ENCODE measurements around the gene TAF1B.
"Not testable (repeated sequence)": the region's sequence is repeated elsewhere in the genome, so short reads cannot be mapped to it uniquely, and the experiment has no call there.

The TAF1B gene

GRCh38 chr2:9909106-9909505 lies 65.8 kb downstream of the TAF1B start:
- no peak overlapping the region for H3K9ac ChIP-seq (ENCODE audit: low read length)
- no peak overlapping the region for H3K27ac ChIP-seq (ENCODE audit: low read depth, low read length)
- H3K4me3 ChIP-seq (ENCODE audit: low read length) = no peak overlapping the region
- H3K4me1 ChIP-seq (ENCODE audit: control insufficient read depth, insufficient read depth, low read length) = no peaks in the 10 kb centered on the region
- peaks cover 1% of the 10 kb centered on the region for H3K36me3 ChIP-seq (ENCODE audit: control insufficient read depth, insufficient read depth, low read length)
- no peaks in the 10 kb centered on the region for H3K27me3 ChIP-seq (ENCODE audit: control insufficient read depth, insufficient read depth, low read length)

GRCh38 chr2:9910699-9911098 lies 67.4 kb downstream of the TAF1B start:
- no peaks in the 10 kb centered on the region for H3K27me3 ChIP-seq (ENCODE audit: control insufficient read depth, insufficient read depth, low read length)
- H3K4me3 ChIP-seq (ENCODE audit: low read length) = no peak overlapping the region
- peaks cover 2% of the 10 kb centered on the region for H3K36me3 ChIP-seq (ENCODE audit: control insufficient read depth, insufficient read depth, low read length)
- no peaks in the 10 kb centered on the region for H3K4me1 ChIP-seq (ENCODE audit: control insufficient read depth, insufficient read depth, low read length)
- no peak overlapping the region for H3K27ac ChIP-seq (ENCODE audit: low read depth, low read length)
- H3K9ac ChIP-seq (ENCODE audit: low read length) = no peak overlapping the region

GRCh38 chr2:9912468-9912867 lies 69.2 kb downstream of the TAF1B start:
- no peak overlapping the region for H3K27ac ChIP-seq (ENCODE audit: low read depth, low read length)
- H3K4me3 ChIP-seq (ENCODE audit: low read length) = no peak overlapping the region
- no peaks in the 10 kb centered on the region for H3K4me1 ChIP-seq (ENCODE audit: control insufficient read depth, insufficient read depth, low read length)
- H3K9ac ChIP-seq (ENCODE audit: low read length) = no peak overlapping the region
- H3K36me3 ChIP-seq (ENCODE audit: control insufficient read depth, insufficient read depth, low read length) = peaks cover 2% of the 10 kb centered on the region
- no peaks in the 10 kb centered on the region for H3K27me3 ChIP-seq (ENCODE audit: control insufficient read depth, insufficient read depth, low read length)

GRCh38 chr2:9914384-9915065 lies 71.3 kb downstream of the TAF1B start:
- Histone ChIP-seq H3K27ac (ENCODE audit: low read depth, low read length) (no peak overlapping the region), H3K4me1 (ENCODE audit: control insufficient read depth, insufficient read depth, low read length) (peaks cover 2% of the 10 kb centered on the region), H3K36me3 (ENCODE audit: control insufficient read depth, insufficient read depth, low read length) (peaks cover 2% of the 10 kb centered on the region), H3K9ac (ENCODE audit: low read length) (no peak overlapping the region), H3K4me3 (ENCODE audit: low read length) (no peak overlapping the region), H3K27me3 (ENCODE audit: control insufficient read depth, insufficient read depth, low read length) (no peaks in the 10 kb centered on the region)

GRCh38 chr2:9918275-9918674 lies 75.0 kb downstream of the TAF1B start:
- no peak overlapping the region for H3K9ac ChIP-seq (ENCODE audit: low read length)
- peaks cover 2% of the 10 kb centered on the region for H3K4me1 ChIP-seq (ENCODE audit: control insufficient read depth, insufficient read depth, low read length)
- no peaks in the 10 kb centered on the region for H3K27me3 ChIP-seq (ENCODE audit: control insufficient read depth, insufficient read depth, low read length)
- H3K27ac ChIP-seq (ENCODE audit: low read depth, low read length) = no peak overlapping the region
- no peak overlapping the region for H3K4me3 ChIP-seq (ENCODE audit: low read length)
- H3K36me3 ChIP-seq (ENCODE audit: control insufficient read depth, insufficient read depth, low read length) = peaks cover 2% of the 10 kb centered on the region

- peaks cover 2% of the 10 kb centered on the region for H3K4me1 ChIP-seq (ENCODE audit: control insufficient read depth, insufficient read depth, low read length)
- no peaks in the 10 kb centered on the region for H3K27me3 ChIP-seq (ENCODE audit: control insufficient read depth, insufficient read depth, low read length)
- H3K9ac ChIP-seq (ENCODE audit: low read length) = no peak overlapping the region
- no peak overlapping the region for H3K27ac ChIP-seq (ENCODE audit: low read depth, low read length)
- H3K4me3 ChIP-seq (ENCODE audit: low read length) = no peak overlapping the region
- no peaks in the 10 kb centered on the region for H3K36me3 ChIP-seq (ENCODE audit: control insufficient read depth, insufficient read depth, low read length)
Measured at GRCh38 chr2:9919512-9919911, 76.2 kb downstream of the TAF1B start.

GRCh38 chr2:9927020-9927419 lies 83.7 kb downstream of the TAF1B start:
- not testable (repeated sequence) for H3K36me3 ChIP-seq (ENCODE audit: control insufficient read depth, insufficient read depth, low read length); H3K4me1 ChIP-seq (ENCODE audit: control insufficient read depth, insufficient read depth, low read length); H3K27me3 ChIP-seq (ENCODE audit: control insufficient read depth, insufficient read depth, low read length); H3K4me3 ChIP-seq (ENCODE audit: low read length); H3K9ac ChIP-seq (ENCODE audit: low read length); H3K27ac ChIP-seq (ENCODE audit: low read depth, low read length)

- Histone ChIP-seq H3K4me1 (ENCODE audit: control insufficient read depth, insufficient read depth, low read length) (no peaks in the 10 kb centered on the region), H3K9ac (ENCODE audit: low read length) (no peak overlapping the region), H3K4me3 (ENCODE audit: low read length) (no peak overlapping the region)
Measured at GRCh38 chr2:9937258-9937657, 94.0 kb downstream of the TAF1B start.

GRCh38 chr2:9937968-9938367 lies 94.7 kb downstream of the TAF1B start:
- Histone ChIP-seq H3K4me1 (ENCODE audit: control insufficient read depth, insufficient read depth, low read length) (no peaks in the 10 kb centered on the region), H3K36me3 (ENCODE audit: control insufficient read depth, insufficient read depth, low read length) (no peaks in the 10 kb centered on the region), H3K27me3 (ENCODE audit: control insufficient read depth, insufficient read depth, low read length) (no peaks in the 10 kb centered on the region), H3K27ac (ENCODE audit: low read depth, low read length) (no peak overlapping the region), H3K9ac (ENCODE audit: low read length) (no peak overlapping the region), H3K4me3 (ENCODE audit: low read length) (no peak overlapping the region)

More at GRCh38 chr2:9937258-9937657, 94.0 kb downstream of the TAF1B start:
- Histone ChIP-seq H3K27me3 (ENCODE audit: control insufficient read depth, insufficient read depth, low read length) (no peaks in the 10 kb centered on the region), H3K27ac (ENCODE audit: low read depth, low read length) (no peak overlapping the region), H3K36me3 (ENCODE audit: control insufficient read depth, insufficient read depth, low read length) (no peaks in the 10 kb centered on the region)

GRCh38 chr2:9939587-9940485 lies 96.6 kb downstream of the TAF1B start:
- no peaks in the 10 kb centered on the region for H3K27me3 ChIP-seq (ENCODE audit: control insufficient read depth, insufficient read depth, low read length)
- H3K27ac ChIP-seq (ENCODE audit: low read depth, low read length) = no peak overlapping the region
- H3K36me3 ChIP-seq (ENCODE audit: control insufficient read depth, insufficient read depth, low read length) = no peaks in the 10 kb centered on the region
- no peak overlapping the region for H3K9ac ChIP-seq (ENCODE audit: low read length)
- H3K4me1 ChIP-seq (ENCODE audit: control insufficient read depth, insufficient read depth, low read length) = no peaks in the 10 kb centered on the region
- H3K4me3 ChIP-seq (ENCODE audit: low read length) = no peak overlapping the region

GRCh38 chr2:9941196-9941995 lies 98.1 kb downstream of the TAF1B start:
- Histone ChIP-seq H3K4me3 (ENCODE audit: low read length) (no peak overlapping the region), H3K27me3 (ENCODE audit: control insufficient read depth, insufficient read depth, low read length) (no peaks in the 10 kb centered on the region), H3K36me3 (ENCODE audit: control insufficient read depth, insufficient read depth, low read length) (no peaks in the 10 kb centered on the region), H3K9ac (ENCODE audit: low read length) (no peak overlapping the region), H3K27ac (ENCODE audit: low read depth, low read length) (no peak overlapping the region), H3K4me1 (ENCODE audit: control insufficient read depth, insufficient read depth, low read length) (no peaks in the 10 kb centered on the region)

GRCh38 chr2:9941996-9942390 lies 98.7 kb downstream of the TAF1B start:
- no peak overlapping the region for H3K9ac ChIP-seq (ENCODE audit: low read length)
- no peaks in the 10 kb centered on the region for H3K36me3 ChIP-seq (ENCODE audit: control insufficient read depth, insufficient read depth, low read length)
- H3K27me3 ChIP-seq (ENCODE audit: control insufficient read depth, insufficient read depth, low read length) = no peaks in the 10 kb centered on the region
- H3K27ac ChIP-seq (ENCODE audit: low read depth, low read length) = no peak overlapping the region
- no peak overlapping the region for H3K4me3 ChIP-seq (ENCODE audit: low read length)
- no peaks in the 10 kb centered on the region for H3K4me1 ChIP-seq (ENCODE audit: control insufficient read depth, insufficient read depth, low read length)

Measured in rectal smooth muscle tissue (tissue), 1 donor.